ENCODE results near the gene PPP4R2.

- no peak for TF ChIP-seq CTCF (IDR thresholded peaks at IDR 0.05)
- TF ChIP-seq EZH2 (IDR thresholded peaks at IDR 0.05), result no peak
- no peak for TF ChIP-seq EZH2phosphoT487 (IDR thresholded peaks at IDR 0.05)
These were observed 34.9 kb upstream of the PPP4R2 start for GRCh38 chr3:72961752-72962151.
